Activated T-helper 1 cell treated with anti-CD3 and anti-CD28 coated beads, Interleukin-12 subunit alpha, Interleukin-12 subunit beta, Interleukin-2, Interleukin-4 antibody, amounts not matched to agents 30 ng/mL and 10 ng/mL and 1 ng/mL, durations not matched to agents 14 hours and 24 hours and 36 hours (primary cell): ENCODE results near the gene TMEM132C. TPM values are rescaled to one million over a fixed set of nuclear protein-coding genes. Genes with fewer than 3 reads are reported as not detected.

Experiments used
- DNase-seq: peaks from one replicate; pipeline ENCODE4 v3.0.0; 2021; ENCODE audit warnings: low spot score
- H3K27ac Mint-ChIP-seq: one replicate; pipeline ENCODE4 v1.8.0; 2021; ENCODE audit warnings: mild to moderate bottlenecking, mixed read lengths
- H3K27me3 Mint-ChIP-seq: one replicate; pipeline ENCODE4 v1.8.0; 2022; ENCODE audit warnings: mild to moderate bottlenecking, moderate library complexity, mixed read lengths; ENCODE audit not compliant: insufficient read depth
- H3K36me3 Mint-ChIP-seq: one replicate; pipeline ENCODE4 v1.8.0; 2021; ENCODE audit warnings: low read depth, mixed read lengths
- H3K4me1 Mint-ChIP-seq: one replicate; pipeline ENCODE4 v1.8.0; 2021; ENCODE audit warnings: low read depth, mixed read lengths
- H3K4me3 Mint-ChIP-seq: one replicate; pipeline ENCODE4 v1.8.0; 2021; ENCODE audit warnings: mild to moderate bottlenecking, moderate library complexity, mixed read lengths
- H3K9me3 Mint-ChIP-seq: one replicate; pipeline ENCODE4 v1.8.0; 2021; ENCODE audit warnings: mixed read lengths
- intact Hi-C: fragments of 100-400 bp; cut with micrococcal nuclease; formaldehyde crosslinking; loops from one replicate; pipeline ENCODE4 v1.15.1; 2024
- total RNA-seq: library from RNA; stranded (reverse); gene quantifications from 2 replicates; pipeline ENCODE4 v1.2.3, GENCODE V29; 2022

Gene TMEM132C
- total RNA-seq, 1 donor from 2014 or later: not detected

GRCh38 chr12:128381541-128381940 lies 114.6 kb downstream of the TMEM132C start:
- H3K4me3 Mint-ChIP-seq: no peak overlapping the region
- no peak for DNase-seq
- no peaks in the 10 kb centered on the region for H3K4me1 Mint-ChIP-seq
- intact Hi-C loops: no loop called here
- H3K36me3 Mint-ChIP-seq: no peaks in the 10 kb centered on the region
- peaks cover 15% of the 10 kb centered on the region for H3K9me3 Mint-ChIP-seq
- no peak overlapping the region for H3K27ac Mint-ChIP-seq
- no peaks in the 10 kb centered on the region for H3K27me3 Mint-ChIP-seq

GRCh38 chr12:128381946-128382345 lies 115.0 kb downstream of the TMEM132C start:
- Mint-ChIP-seq H3K27ac (no peak overlapping the region), H3K36me3 (no peaks in the 10 kb centered on the region), H3K4me3 (no peak overlapping the region), H3K4me1 (no peaks in the 10 kb centered on the region), H3K27me3 (no peaks in the 10 kb centered on the region), H3K9me3 (peaks cover 15% of the 10 kb centered on the region)
- intact Hi-C loops: no loop called here
- no peak for DNase-seq

- DNase-seq: no peak
- Mint-ChIP-seq H3K9me3 (peaks cover 15% of the 10 kb centered on the region), H3K27ac (no peak overlapping the region), H3K36me3 (no peaks in the 10 kb centered on the region), H3K4me3 (no peak overlapping the region), H3K4me1 (no peaks in the 10 kb centered on the region), H3K27me3 (no peaks in the 10 kb centered on the region)
- intact Hi-C loops: no loop called here
These were observed 116.0 kb downstream of the TMEM132C start for GRCh38 chr12:128382946-128383345.

- Mint-ChIP-seq H3K4me3 (no peak overlapping the region), H3K27me3 (no peaks in the 10 kb centered on the region), H3K36me3 (no peaks in the 10 kb centered on the region), H3K27ac (no peak overlapping the region), H3K4me1 (no peaks in the 10 kb centered on the region), H3K9me3 (peaks cover 15% of the 10 kb centered on the region)
- no peak for DNase-seq
- intact Hi-C loops: no loop called here
These were observed 116.5 kb downstream of the TMEM132C start for GRCh38 chr12:128383357-128383937.

GRCh38 chr12:128385736-128386135 lies 118.8 kb downstream of the TMEM132C start:
- no peak for DNase-seq
- no peaks in the 10 kb centered on the region for H3K27me3 Mint-ChIP-seq
- H3K9me3 Mint-ChIP-seq: peaks cover 8% of the 10 kb centered on the region
- H3K36me3 Mint-ChIP-seq: no peaks in the 10 kb centered on the region
- no peaks in the 10 kb centered on the region for H3K4me1 Mint-ChIP-seq
- H3K27ac Mint-ChIP-seq: no peak overlapping the region
- no peak overlapping the region for H3K4me3 Mint-ChIP-seq
- intact Hi-C loops: loop anchor here (5.0 kb wide), 1 partner anchor 128 kb away; no protein-coding TSS in a partner anchor

GRCh38 chr12:128387811-128388422 lies 120.9 kb downstream of the TMEM132C start:
- H3K27ac Mint-ChIP-seq: no peak overlapping the region
- H3K4me3 Mint-ChIP-seq: no peak overlapping the region
- DNase-seq: no peak
- H3K27me3 Mint-ChIP-seq: no peaks in the 10 kb centered on the region
- no peaks in the 10 kb centered on the region for H3K4me1 Mint-ChIP-seq
- peaks cover 4% of the 10 kb centered on the region for H3K9me3 Mint-ChIP-seq
- intact Hi-C loops: loop anchor here (5.0 kb wide), 1 partner anchor 131 kb away; no protein-coding TSS in a partner anchor
- H3K36me3 Mint-ChIP-seq: no peaks in the 10 kb centered on the region

GRCh38 chr12:128388461-128389000 lies 121.6 kb downstream of the TMEM132C start:
- H3K4me1 Mint-ChIP-seq: no peaks in the 10 kb centered on the region
- H3K36me3 Mint-ChIP-seq: no peaks in the 10 kb centered on the region
- no peak overlapping the region for H3K27ac Mint-ChIP-seq
- intact Hi-C loops: loop anchor here (5.0 kb wide), 1 partner anchor 131 kb away; no protein-coding TSS in a partner anchor
- peaks cover 4% of the 10 kb centered on the region for H3K9me3 Mint-ChIP-seq
- no peak overlapping the region for H3K4me3 Mint-ChIP-seq
- H3K27me3 Mint-ChIP-seq: no peaks in the 10 kb centered on the region
- DNase-seq: no peak

- Mint-ChIP-seq H3K9me3 (peaks cover 4% of the 10 kb centered on the region), H3K36me3 (no peaks in the 10 kb centered on the region), H3K4me1 (no peaks in the 10 kb centered on the region), H3K4me3 (no peak overlapping the region), H3K27me3 (no peaks in the 10 kb centered on the region), H3K27ac (no peak overlapping the region)
- intact Hi-C loops: no loop called here
- no peak for DNase-seq
These were observed 126.4 kb downstream of the TMEM132C start for GRCh38 chr12:128393346-128393745.

- no peaks in the 10 kb centered on the region for H3K36me3 Mint-ChIP-seq
These were observed 127.2 kb downstream of the TMEM132C start for GRCh38 chr12:128394137-128394536.

GRCh38 chr12:128399253-128399652 lies 132.3 kb downstream of the TMEM132C start:
- intact Hi-C loops: no loop called here
- Mint-ChIP-seq H3K9me3 (no peaks in the 10 kb centered on the region), H3K27me3 (no peaks in the 10 kb centered on the region), H3K36me3 (no peaks in the 10 kb centered on the region), H3K4me3 (no peak overlapping the region), H3K4me1 (no peaks in the 10 kb centered on the region), H3K27ac (no peak overlapping the region)
- no peak for DNase-seq

More at GRCh38 chr12:128394137-128394536, 127.2 kb downstream of the TMEM132C start:
- DNase-seq: no peak
- Mint-ChIP-seq H3K9me3 (peaks cover 4% of the 10 kb centered on the region), H3K27ac (no peak overlapping the region), H3K4me1 (no peaks in the 10 kb centered on the region), H3K4me3 (no peak overlapping the region), H3K27me3 (no peaks in the 10 kb centered on the region)
- intact Hi-C loops: no loop called here

- no peak overlapping the region for H3K27ac Mint-ChIP-seq
- no peaks in the 10 kb centered on the region for H3K27me3 Mint-ChIP-seq
- no peak for DNase-seq
- no peaks in the 10 kb centered on the region for H3K4me1 Mint-ChIP-seq
- H3K36me3 Mint-ChIP-seq: no peaks in the 10 kb centered on the region
- no peak overlapping the region for H3K4me3 Mint-ChIP-seq
- intact Hi-C loops: no loop called here
- peaks cover 8% of the 10 kb centered on the region for H3K9me3 Mint-ChIP-seq
These were observed 135.7 kb downstream of the TMEM132C start for GRCh38 chr12:128402486-128403243.

- Mint-ChIP-seq H3K9me3 (peaks cover 26% of the 10 kb centered on the region), H3K4me3 (no peak overlapping the region), H3K4me1 (no peaks in the 10 kb centered on the region), H3K27me3 (no peaks in the 10 kb centered on the region), H3K36me3 (no peaks in the 10 kb centered on the region), H3K27ac (no peak overlapping the region)
- intact Hi-C loops: no loop called here
- no peak for DNase-seq
These were observed 141.7 kb downstream of the TMEM132C start for GRCh38 chr12:128408669-128409068.

GRCh38 chr12:128415036-128415560 lies 148.1 kb downstream of the TMEM132C start:
- H3K4me1 Mint-ChIP-seq: no peaks in the 10 kb centered on the region
- H3K36me3 Mint-ChIP-seq: no peaks in the 10 kb centered on the region
- no peak for DNase-seq
- H3K9me3 Mint-ChIP-seq: peaks cover 10% of the 10 kb centered on the region
- H3K4me3 Mint-ChIP-seq: no peak overlapping the region
- intact Hi-C loops: no loop called here
- H3K27ac Mint-ChIP-seq: no peak overlapping the region
- H3K27me3 Mint-ChIP-seq: no peaks in the 10 kb centered on the region
